NCI-H526 (cell line): ENCODE measurements around the gene MPHOSPH10.
A peak's percentile ranks its signal among the peaks of the same experiment; 100 is the strongest.
"Not testable (repeated sequence)": the region's sequence is repeated elsewhere in the genome, so short reads cannot be mapped to it uniquely, and the experiment has no call there.

Experiments used
- DNase-seq, 2 experiments: peaks; one replicate each; lab custom pipeline; 2025; lab: John Stamatoyannopoulos, UW

MPHOSPH10 gene

GRCh38 chr2:71122387-71123298 lies 7.8 kb upstream of the MPHOSPH10 start:
- no peak for DNase-seq

DNA sequence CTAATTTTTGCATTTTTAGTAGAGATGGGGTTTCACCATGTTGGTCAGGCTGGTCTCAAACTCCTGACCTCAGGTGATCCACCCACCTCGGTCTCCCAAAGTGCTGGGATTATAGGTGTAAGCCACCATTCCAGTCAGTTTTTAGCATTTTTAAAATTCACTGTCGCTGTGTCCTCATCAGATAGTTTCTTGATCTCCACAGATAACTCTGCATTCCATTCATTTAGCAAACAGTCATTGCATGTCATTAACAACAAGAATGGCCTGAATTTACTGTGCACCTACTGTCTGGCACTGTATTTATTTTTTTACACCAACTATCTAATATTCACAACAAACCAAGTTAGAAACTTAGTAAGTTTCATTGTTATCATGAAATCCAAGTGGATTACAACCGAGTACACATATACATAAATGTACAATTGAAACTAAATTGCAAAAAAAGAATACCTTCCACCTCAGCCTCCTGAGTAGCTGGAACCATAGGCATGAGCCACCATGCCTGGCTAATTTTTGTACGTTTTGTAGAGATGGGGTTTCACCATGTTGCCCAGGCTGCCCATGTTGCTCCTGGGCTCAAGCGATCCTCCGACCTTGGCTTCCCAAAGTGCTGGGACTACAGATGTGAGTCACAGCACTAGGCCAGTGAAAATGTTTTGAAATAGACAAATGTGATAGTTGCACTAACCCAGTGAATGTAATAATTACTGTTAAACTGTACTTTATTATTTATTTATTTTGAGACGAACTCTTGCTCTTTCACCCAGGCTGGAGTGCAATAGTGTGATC lies 4.7 kb upstream of the MPHOSPH10 start:
- DNase-seq = no peak

GRCh38 chr2:71126957-71127356 lies 3.5 kb upstream of the MPHOSPH10 start:
- DNase-seq = no peak

GRCh38 chr2:71129114-71129901 lies 1.1 kb upstream of the MPHOSPH10 start:
- no peak for DNase-seq

- DNase-seq = peak; percentile 75 to 89
Observed at GRCh38 chr2:71129902-71130151, 607 bp upstream of the MPHOSPH10 start.

GRCh38 chr2:71130905-71131244 lies 441 bp downstream of the MPHOSPH10 start:
- DNase-seq = peak in 1 of 2 experiments; percentile 63

DNA sequence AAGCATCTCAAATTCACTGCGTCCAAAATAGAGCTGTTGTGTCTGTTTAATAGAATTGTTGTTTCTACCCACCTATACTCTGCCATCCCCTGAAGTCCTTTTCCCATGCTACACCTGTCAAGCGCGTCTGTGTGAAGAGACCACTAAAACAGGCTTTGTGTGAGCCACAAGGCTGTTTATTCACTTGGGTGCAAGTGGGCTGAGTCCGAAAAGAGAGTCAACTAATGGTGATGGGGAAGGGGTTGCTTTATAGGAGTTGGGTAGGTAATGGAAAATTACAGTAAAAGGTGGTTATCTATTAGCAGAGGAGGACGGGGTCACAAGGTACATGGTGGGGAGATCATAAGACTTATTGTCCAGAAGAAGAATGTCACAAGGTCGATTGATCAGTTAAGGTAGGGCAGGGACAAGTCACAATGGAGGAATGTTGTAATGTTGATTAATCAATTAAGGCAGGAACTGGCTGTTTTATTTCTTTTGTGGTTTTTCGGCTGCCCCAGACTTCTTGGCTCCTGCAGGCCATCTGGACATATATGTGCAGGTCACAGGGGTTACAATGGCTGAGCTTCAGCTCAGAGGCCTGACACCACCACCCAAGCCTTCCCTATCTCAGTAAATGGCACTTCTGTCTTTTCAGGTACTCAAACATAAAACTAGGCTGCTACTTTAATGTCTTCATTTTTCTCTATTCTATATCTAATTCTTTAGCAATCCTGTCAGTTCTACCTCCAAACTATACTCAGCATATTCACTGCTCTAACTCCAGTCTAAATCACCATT lies 1.1 kb downstream of the MPHOSPH10 start:
- DNase-seq = not testable (repeated sequence)

DNA sequence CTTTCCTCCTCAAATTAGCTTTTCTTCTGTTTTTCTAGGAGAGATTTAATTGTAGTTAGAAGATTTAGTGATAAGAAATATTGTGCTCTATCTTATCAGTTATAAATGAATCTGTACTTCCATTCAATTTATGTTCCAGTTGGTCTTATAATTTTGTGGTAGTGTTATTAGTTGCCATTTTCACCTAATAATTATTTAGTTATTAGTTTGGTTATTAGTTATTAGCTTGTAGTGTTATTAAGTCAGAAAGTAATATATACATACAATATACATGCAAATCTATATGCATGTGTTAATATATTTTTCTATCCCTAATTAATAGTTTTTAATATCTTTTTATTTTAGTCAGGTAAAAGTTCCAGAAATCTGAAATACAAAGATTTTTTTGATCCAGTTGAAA lies 3.2 kb downstream of the MPHOSPH10 start:
- no peak for DNase-seq

DNA sequence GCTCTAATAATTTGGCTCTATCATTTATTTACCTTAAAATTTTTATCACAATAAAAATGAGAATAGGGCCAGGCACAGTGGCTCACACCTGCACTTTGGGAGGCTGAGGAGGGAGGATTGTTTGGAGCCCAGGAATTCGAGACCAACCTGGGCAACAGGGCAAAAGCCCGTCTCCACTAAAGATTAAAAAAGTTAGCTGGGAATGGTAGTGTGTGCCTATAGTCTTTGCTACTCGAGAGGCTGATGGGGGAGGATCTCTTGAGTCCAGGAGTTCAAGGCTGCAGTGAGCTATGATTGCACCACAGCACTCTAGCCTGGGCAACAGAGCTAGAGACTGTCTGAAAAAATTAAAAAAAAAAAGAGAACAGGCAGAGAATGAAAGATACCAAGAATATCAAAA lies 5.7 kb downstream of the MPHOSPH10 start:
- no peak for DNase-seq

- no peak for DNase-seq
Observed at GRCh38 chr2:71143782-71144181, 13.3 kb downstream of the MPHOSPH10 start.

DNA sequence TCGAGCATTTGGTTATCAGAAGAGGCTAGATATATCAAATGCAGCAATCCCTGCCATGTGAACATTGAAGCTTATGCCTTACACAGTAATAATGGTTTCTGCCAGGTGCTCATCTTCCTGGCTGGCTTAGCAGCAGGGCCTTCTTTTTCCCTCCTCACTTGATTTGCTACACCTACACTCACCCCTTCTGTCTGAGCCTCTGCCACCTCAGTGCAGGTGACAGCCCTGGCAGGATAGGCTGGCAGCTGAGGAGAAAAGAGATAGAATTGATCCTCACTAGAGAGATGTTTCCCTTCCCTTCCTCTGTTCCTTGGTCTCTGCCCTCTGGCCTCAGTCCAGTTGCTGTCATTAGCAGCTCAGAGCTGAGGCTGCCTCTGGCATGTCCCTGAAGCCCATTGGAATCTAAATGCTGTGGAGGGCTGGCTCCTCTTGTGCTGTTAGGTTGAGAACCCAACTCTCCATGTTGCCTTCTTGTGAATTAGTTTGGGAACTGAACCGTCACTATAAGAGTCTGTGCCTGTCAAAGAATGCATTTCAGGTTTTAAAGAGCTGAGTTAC lies 18.2 kb downstream of the MPHOSPH10 start:
- no peak for DNase-seq

- DNase-seq = no peak
Observed at GRCh38 chr2:71150082-71150816, 19.8 kb downstream of the MPHOSPH10 start.

DNA sequence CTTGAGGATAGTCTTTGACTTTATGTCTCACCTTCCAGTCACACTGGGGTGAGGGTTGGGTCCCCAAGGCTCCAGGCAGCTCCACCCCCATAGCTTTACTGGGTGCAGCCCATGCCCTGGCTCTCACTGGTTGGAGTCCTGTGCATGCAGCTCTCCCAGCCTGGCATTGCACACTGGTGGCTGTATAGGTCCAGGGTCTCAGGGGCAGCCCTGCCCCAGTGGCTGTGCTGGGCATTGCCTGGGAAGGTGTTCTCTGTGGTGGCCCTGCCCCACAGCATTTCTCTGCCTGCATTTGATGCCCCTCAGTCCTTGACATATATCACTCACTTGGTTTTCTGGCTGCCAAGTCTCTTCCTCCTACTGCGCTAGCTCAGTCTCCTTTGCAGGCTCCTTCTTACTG lies 21.2 kb downstream of the MPHOSPH10 start:
- no peak for DNase-seq

- no peak for DNase-seq
Observed at GRCh38 chr2:71153585-71154224, 23.3 kb downstream of the MPHOSPH10 start.

DNA sequence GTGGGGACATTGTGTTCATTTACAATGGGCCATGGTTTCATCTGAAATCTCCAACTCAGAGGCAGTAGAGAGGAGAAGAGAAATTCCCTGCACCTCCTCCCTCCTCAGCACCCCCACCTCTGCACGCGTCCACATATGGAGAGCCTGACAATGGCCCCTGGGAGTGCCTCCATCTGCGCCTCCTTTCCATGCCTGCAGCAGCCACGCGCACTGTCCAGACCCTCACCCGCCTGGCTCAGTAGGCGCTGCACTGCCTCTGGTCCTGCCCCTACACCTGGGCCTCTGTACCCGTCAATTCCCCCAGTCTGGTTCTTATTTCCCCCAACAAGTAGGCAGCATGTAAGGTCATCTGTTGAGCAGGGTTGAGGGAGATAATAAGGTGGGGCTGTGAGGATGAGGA lies 23.8 kb downstream of the MPHOSPH10 start:
- no peak for DNase-seq

DNA sequence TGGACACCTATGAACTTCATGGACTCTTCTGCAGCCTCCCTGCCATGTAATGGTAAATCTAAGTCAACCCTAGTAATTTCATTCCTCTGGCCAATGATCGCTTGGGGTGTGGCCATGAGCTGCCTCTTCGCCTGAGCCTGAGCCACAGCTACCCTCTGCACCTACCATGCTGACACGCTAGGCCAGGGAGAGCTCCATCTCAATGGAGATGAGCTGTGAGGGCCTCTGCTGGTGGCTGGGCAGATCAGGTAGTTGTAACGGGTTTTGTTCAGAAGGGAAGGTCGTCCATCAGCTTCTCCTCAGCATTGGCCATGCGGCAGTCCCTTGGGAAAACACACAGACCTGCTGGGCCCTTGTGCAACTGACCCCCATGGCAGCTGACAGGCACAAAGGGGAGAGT lies 24.4 kb downstream of the MPHOSPH10 start:
- DNase-seq = peak in 1 of 2 experiments; percentile 50

- no peak for DNase-seq
Observed at GRCh38 chr2:71155846-71156245, 25.4 kb downstream of the MPHOSPH10 start.

- DNase-seq = peak; percentile 35 to 61
Observed at GRCh38 chr2:71156573-71156972, 26.1 kb downstream of the MPHOSPH10 start.

- DNase-seq = peak; percentile 30 to 78
Observed at GRCh38 chr2:71157124-71157793, 26.8 kb downstream of the MPHOSPH10 start.

- DNase-seq = no peak
Observed at GRCh38 chr2:71166812-71167211, 36.4 kb downstream of the MPHOSPH10 start.
